Glutamatergic neuron (in vitro differentiated cells): ENCODE data around the gene ACTL6A. TPM values are rescaled to one million over a fixed set of nuclear protein-coding genes. Genes with fewer than 3 reads are reported as not detected.

ENCODE experiments used
- DNase-seq: peaks from one replicate; pipeline ENCODE4 v3.0.0; 2022
- H3K27ac Mint-ChIP-seq: one replicate; pipeline ENCODE4 v1.8.0; 2020; ENCODE audit warnings: mild to moderate bottlenecking, mixed read lengths, inconsistent platforms; ENCODE audit not compliant: unreplicated experiment
- H3K27me3 Mint-ChIP-seq: one replicate; pipeline ENCODE4 v1.8.0; 2020; ENCODE audit warnings: mild to moderate bottlenecking, moderate library complexity, mixed read lengths, inconsistent platforms; ENCODE audit not compliant: unreplicated experiment
- H3K36me3 Mint-ChIP-seq: one replicate; pipeline ENCODE4 v1.8.0; 2020; ENCODE audit warnings: mild to moderate bottlenecking, mixed read lengths, inconsistent platforms; ENCODE audit not compliant: unreplicated experiment
- H3K4me1 Mint-ChIP-seq: one replicate; pipeline ENCODE4 v1.8.0; 2020; ENCODE audit warnings: mild to moderate bottlenecking, low read depth, mixed read lengths, inconsistent platforms; ENCODE audit not compliant: unreplicated experiment
- H3K4me3 Mint-ChIP-seq: one replicate; pipeline ENCODE4 v1.8.0; 2020; ENCODE audit warnings: mild to moderate bottlenecking, mixed read lengths, inconsistent platforms; ENCODE audit not compliant: unreplicated experiment
- H3K9me3 Mint-ChIP-seq: one replicate; pipeline ENCODE4 v1.8.0; 2020; ENCODE audit warnings: mild to moderate bottlenecking, moderate library complexity, mixed read lengths, inconsistent platforms; ENCODE audit not compliant: unreplicated experiment
- CTCF ChIP-seq: fragments of 200-600 bp; sonication (generic); IDR thresholded peaks from one replicate; pipeline ENCODE4 v1.5.0; 2021; ENCODE audit not compliant: partially characterized antibody, unreplicated experiment
- total RNA-seq: library from RNA; stranded (reverse); fragmentation: NEBNext Ultra II Directional; extraction: Animal tissue kit (Norgen Biotek cat#: 25700); gene quantifications from one replicate; pipeline ENCODE4 v1.2.1, GENCODE V29; 2021; ENCODE audit not compliant: unreplicated experiment

ACTL6A gene
- total RNA-seq, 1 donor from 2014 or later: 58.8 TPM

- no peak overlapping the region for H3K27ac Mint-ChIP-seq
- no peaks in the 10 kb centered on the region for H3K36me3 Mint-ChIP-seq
- H3K4me1 Mint-ChIP-seq: no peaks in the 10 kb centered on the region
- no peaks in the 10 kb centered on the region for H3K27me3 Mint-ChIP-seq
- peaks cover 4% of the 10 kb centered on the region for H3K9me3 Mint-ChIP-seq
- H3K4me3 Mint-ChIP-seq: no peak overlapping the region
- TF ChIP-seq CTCF: no peak
- DNase-seq: no peak
Measured at GRCh38 chr3:179541596-179541995, 21.1 kb upstream of the ACTL6A start.

DNA sequence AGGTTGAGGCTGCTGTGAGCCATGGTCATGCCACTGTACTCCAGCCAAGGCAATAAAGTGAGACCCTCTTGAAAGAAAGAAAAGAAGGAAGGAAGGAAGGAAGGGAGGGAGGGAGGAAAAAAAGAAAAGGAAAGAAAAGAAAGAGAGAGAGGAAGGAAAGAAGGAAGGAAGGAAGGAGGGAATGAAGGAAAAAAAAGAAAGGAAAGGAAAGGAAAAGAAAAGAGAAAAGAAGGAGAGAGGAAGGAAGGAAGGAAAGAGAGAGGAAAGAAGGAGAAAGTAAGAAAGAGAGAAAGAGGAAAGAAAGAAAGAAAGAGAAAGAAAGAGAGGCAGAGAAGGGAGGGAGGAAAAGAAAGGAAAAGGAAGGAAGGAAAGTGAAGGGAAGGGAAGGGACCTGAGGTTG is 20.4 kb upstream of the ACTL6A start:
- no peaks in the 10 kb centered on the region for H3K4me1 Mint-ChIP-seq
- no peak overlapping the region for H3K4me3 Mint-ChIP-seq
- H3K9me3 Mint-ChIP-seq: peaks cover 4% of the 10 kb centered on the region
- H3K36me3 Mint-ChIP-seq: no peaks in the 10 kb centered on the region
- TF ChIP-seq CTCF: no peak
- no peaks in the 10 kb centered on the region for H3K27me3 Mint-ChIP-seq
- H3K27ac Mint-ChIP-seq: no peak overlapping the region
- no peak for DNase-seq

DNA sequence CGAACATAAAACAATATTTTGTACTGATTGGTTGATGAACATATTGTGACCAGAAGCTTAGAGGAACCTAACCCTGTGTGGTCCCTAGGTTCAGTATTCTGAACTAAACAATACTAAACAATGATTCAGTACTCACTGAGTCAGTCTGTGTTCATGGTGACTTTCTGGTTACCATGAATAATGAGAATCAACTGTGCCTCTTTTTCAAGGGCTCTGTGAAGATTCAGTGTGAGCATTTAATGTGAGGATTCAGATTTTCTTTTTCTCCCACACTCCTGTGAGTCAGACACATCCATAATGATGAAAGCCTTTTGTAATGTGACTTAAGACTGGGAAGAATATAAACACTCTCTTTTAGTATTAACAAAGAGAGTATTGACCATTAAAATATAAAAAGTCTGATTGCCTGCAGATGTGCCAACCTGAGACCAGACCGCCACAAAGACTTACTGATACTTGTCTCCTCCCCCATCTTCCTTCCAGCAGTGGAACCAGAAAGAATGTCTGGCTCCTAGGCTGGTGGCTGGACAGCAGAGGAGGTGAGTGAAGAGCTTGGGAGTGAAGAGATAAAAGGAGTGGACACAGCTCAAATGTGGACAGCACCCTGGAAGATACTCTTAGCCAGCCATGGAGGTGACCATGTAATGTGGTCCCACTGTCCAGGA is 17.6 kb upstream of the ACTL6A start:
- no peak for TF ChIP-seq CTCF
- Mint-ChIP-seq H3K27me3 (no peaks in the 10 kb centered on the region), H3K9me3 (peaks cover 4% of the 10 kb centered on the region), H3K4me3 (no peak overlapping the region), H3K4me1 (no peaks in the 10 kb centered on the region), H3K36me3 (no peaks in the 10 kb centered on the region), H3K27ac (no peak overlapping the region)
- DNase-seq: no peak

DNA sequence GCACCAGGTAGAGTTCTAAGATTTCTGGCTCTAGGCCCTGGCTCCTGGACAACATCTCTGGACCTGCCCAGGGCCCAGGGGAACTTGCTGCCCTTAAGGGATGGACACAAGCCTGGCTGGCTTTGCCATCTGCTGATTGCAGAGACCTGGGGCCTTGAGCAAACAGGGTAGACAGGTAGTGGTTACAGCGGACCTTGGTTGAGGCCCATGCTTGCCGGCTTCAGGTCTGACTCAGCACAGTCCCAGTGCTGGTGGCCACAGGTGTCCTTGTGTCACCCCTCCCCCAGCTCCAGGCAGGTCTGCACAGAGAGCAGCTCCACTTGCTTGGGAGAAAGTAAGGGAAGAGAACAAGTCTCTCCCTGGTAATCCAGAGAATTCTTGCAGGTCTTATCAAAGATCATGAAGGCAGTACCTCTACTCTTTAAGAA is 15.9 kb upstream of the ACTL6A start:
- Mint-ChIP-seq H3K4me3 (no peak overlapping the region), H3K27me3 (no peaks in the 10 kb centered on the region), H3K27ac (no peak overlapping the region), H3K9me3 (peaks cover 6% of the 10 kb centered on the region), H3K4me1 (no peaks in the 10 kb centered on the region), H3K36me3 (peaks cover 6% of the 10 kb centered on the region)
- DNase-seq: no peak
- TF ChIP-seq CTCF: no peak

DNA sequence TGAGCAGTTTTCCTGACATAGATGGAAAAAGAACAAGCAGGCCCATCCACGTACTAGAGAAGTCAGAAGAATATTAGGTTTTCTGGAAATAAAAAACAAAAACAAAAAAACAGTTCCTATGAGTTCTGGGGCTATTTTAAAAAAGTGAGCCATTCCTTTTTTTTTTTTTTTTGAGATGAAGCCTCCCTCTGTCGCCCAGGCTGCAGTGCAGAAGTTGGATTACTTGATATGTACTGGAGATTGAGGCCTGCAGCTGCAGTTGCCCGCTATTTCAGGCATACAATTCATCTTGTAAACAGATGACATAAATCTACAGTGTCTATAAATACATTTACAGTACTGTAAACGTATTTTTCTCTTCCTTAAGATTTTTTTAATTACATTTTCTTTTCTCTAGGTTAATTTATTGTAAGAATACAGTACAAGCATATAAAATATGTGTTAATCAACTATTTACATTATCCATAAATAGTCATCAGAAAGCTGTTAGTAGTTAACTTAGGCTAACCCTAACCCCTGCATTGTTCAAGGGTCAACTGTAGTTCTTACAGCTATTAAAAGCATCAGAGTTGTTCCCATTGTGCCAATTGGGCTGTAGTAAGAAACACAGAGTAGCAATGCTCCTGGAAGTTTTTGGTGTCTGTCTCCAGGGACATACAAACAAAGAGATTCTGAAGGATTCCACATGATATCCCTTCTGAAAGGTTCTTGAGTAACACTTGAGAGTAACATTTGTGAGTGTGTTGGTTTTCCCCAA is 11.2 kb upstream of the ACTL6A start:
- Mint-ChIP-seq H3K27me3 (no peaks in the 10 kb centered on the region), H3K4me3 (no peak overlapping the region), H3K9me3 (peaks cover 2% of the 10 kb centered on the region), H3K27ac (no peak overlapping the region), H3K4me1 (no peaks in the 10 kb centered on the region), H3K36me3 (peaks cover 6% of the 10 kb centered on the region)
- TF ChIP-seq CTCF: no peak
- no peak for DNase-seq
